ENCODE results near the gene SCN8A. TPM values are rescaled to one million over a fixed set of nuclear protein-coding genes. Genes with fewer than 3 reads are reported as not detected.

The SCN8A gene
- total and polyA plus RNA-seq, 12 donors, result 0.01 to 1.6 (median 0.35) TPM; not detected in 1

DNA sequence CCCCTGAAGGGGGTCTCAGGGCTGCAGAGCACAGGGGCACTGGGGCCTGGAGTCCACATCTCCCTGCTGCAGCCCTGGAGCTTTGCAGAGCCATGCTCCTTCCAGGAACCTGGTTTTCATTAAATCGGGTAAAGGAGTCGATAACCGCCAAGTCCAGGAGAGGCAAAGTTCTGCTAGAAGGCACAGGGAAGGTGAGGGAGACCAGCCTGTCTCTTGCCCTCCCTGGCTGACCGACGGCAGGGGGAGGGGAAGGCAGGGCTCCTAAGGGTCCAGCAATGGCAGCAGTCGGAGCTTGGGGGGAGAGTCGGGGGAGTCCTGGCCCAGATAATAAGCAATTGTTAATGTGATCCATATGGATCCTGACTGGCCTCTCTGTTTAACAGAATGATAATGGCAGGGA, 254.4 kb downstream of the SCN8A start:
- H3K36me3 ChIP-seq, result no peaks in the 10 kb centered on the region
- ATAC-seq (no peak), DNase-seq (no peak)
- no peak overlapping the region for H3K27ac ChIP-seq
- TF ChIP-seq, protein P1, sequence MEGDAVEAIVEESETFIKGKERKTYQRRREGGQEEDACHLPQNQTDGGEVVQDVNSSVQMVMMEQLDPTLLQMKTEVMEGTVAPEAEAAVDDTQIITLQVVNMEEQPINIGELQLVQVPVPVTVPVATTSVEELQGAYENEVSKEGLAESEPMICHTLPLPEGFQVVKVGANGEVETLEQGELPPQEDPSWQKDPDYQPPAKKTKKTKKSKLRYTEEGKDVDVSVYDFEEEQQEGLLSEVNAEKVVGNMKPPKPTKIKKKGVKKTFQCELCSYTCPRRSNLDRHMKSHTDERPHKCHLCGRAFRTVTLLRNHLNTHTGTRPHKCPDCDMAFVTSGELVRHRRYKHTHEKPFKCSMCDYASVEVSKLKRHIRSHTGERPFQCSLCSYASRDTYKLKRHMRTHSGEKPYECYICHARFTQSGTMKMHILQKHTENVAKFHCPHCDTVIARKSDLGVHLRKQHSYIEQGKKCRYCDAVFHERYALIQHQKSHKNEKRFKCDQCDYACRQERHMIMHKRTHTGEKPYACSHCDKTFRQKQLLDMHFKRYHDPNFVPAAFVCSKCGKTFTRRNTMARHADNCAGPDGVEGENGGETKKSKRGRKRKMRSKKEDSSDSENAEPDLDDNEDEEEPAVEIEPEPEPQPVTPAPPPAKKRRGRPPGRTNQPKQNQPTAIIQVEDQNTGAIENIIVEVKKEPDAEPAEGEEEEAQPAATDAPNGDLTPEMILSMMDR (IDR thresholded peaks at IDR 0.05), result no peak
- intact Hi-C loops (cut with DNase I), result no loop called here
- H3K4me3 ChIP-seq, result no peak overlapping the region
- peaks cover 7 to 39% (median 27%) of the 10 kb centered on the region in 9 donors for H3K4me1 ChIP-seq
- H3K27me3 ChIP-seq, result peaks cover 9 to 73% (median 57%) of the 10 kb centered on the region in 7 donors
- no peaks in the 10 kb centered on the region for H3K9me3 ChIP-seq
- WGBS, 2 donors, result 78 to 82% methylated on average over 7 of the region's 7 CpGs

DNA sequence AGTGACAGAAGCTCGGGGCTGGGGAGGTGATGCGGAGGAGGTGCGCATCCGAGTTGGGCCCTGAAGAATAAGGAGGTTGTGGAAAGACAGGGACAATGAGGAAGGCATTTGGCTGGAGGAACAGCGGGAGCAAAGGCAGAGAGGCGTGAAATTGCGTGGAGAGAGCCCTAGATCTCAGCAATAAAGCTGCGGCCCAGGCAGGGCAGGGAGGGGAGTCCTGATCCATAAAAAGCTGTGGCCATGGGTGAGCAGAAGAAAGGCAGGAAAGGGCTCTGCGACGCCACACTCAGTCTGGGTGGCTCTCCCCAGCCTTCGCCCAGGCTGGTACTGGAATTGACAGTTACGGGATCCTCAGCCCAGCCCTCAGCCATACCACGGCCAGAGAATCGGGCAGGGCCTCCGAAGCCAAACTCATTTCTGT, 255.2 kb downstream of the SCN8A start:
- ATAC-seq (no peak), DNase-seq (no peak)
- TF ChIP-seq, protein P1 (IDR thresholded peaks at IDR 0.05), result no peak
- peaks cover 9 to 73% (median 57%) of the 10 kb centered on the region in 7 donors for H3K27me3 ChIP-seq
- H3K36me3 ChIP-seq, result no peaks in the 10 kb centered on the region
- intact Hi-C loops (cut with DNase I), result no loop called here
- peak overlapping the region in 5 of 10 donors; percentile 63 to 72 (median 67) for H3K4me3 ChIP-seq
- H3K9me3 ChIP-seq, result no peaks in the 10 kb centered on the region
- peaks cover 9 to 47% (median 35%) of the 10 kb centered on the region in 9 donors for H3K4me1 ChIP-seq
- WGBS, 2 donors, result 85 to 87% methylated on average over 15 of the region's 15 CpGs
- H3K27ac ChIP-seq, result peak overlapping the region in 7 of 10 donors; percentile 34 to 87 (median 80)

DNA sequence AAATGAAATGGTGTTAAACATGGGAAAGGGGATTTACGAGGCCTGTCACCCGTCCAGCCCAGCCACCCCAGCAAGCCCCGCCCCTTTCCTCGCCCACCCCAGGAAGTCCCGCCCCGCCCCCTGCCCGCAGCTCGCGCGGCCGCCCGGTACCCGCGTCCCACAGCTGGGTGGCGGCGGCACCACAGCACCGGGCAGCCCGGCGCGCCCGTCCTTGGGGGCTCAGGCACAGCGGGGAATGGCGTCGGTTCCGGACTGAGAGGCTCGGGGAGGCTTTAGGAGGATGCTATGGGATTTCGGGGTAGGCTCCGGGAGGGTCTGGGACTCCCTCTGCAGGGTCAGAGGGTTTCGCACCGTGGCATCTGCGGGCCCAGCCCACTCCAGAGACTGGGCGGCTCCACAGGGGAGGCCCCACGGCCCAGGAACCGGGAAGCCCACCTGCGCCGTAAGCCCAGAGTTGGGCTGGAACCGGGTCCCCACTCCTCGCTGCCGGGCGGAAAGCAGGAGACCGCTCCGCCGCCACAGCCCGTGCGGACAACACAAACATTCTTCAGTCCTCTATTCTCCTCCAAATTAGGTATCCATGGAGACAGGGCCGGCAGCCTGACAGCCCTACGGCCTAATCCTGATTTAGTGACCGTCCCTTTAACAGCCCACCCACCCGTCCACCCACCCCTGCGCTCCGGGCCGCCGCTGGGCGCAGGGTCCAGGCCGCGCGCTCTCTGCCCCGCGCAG, 256.0 kb downstream of the SCN8A start:
- Histone ChIP-seq H3K36me3 (no peaks in the 10 kb centered on the region), H3K4me1 (peaks cover 9 to 55% (median 41%) of the 10 kb centered on the region in 9 donors), H3K27ac (peak overlapping the region in 9 of 10 donors; percentile 60 to 87 (median 81)), H3K27me3 (peaks cover 9 to 73% (median 55%) of the 10 kb centered on the region in 7 donors), H3K4me3 (peak overlapping the region; percentile 43 to 72 (median 64)), H3K9me3 (no peaks in the 10 kb centered on the region)
- WGBS, 2 donors, result 1% methylated on average over 59 of the region's 59 CpGs
- ATAC-seq (peak; percentile 36 to 71 (median 53)), DNase-seq (peak; percentile 64 to 70)
- intact Hi-C loops (cut with DNase I), result no loop called here
- TF ChIP-seq, protein P1 (IDR thresholded peaks at IDR 0.05), result peak in 3 of 9 donors; percentile 15 to 25 (median 22)

DNA sequence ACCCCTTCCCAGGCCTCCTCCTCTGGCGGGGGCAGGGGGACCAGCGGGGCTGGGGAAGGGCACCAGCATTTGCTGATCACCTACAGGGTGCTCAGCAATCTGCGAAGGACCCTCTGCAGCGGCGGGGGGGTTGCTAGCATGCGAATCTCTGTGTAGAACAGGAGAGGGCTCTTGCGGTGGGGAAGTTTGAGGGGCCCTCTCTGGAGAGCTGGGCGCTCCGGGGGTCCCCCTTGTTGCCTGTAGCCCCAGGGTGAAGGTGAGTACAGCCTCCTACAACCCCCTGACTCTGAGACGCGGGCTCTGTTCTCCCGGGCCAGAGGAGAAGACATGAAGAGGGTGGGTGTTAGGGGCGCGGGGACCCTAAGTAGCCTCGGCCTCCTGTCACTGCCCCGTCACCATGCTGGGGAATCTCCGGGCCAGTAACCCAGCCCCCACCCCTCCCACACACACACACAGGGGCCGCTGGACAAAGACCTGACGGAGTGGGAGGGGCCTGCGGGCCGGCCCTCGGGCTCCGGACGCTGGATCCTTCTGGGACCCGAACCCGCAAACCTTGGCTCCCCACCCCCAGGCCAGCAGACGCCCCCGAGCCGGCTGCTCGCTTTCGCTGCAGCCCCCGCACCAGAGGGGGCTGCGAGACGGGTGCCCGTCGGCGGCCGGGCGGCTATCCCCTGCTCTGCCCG, 256.8 kb downstream of the SCN8A start:
- Histone ChIP-seq H3K9me3 (no peaks in the 10 kb centered on the region), H3K36me3 (no peaks in the 10 kb centered on the region), H3K27ac (peak overlapping the region; percentile 29 to 87 (median 80)), H3K4me3 (peak overlapping the region; percentile 43 to 72 (median 64)), H3K27me3 (peaks cover 9 to 69% (median 49%) of the 10 kb centered on the region in 7 donors), H3K4me1 (peaks cover 9 to 58% (median 45%) of the 10 kb centered on the region in 9 donors)
- 0 to 1% methylated on average over 38 to 40 of the region's 40 CpGs for WGBS, 2 donors
- ATAC-seq (peak; percentile 19 to 61 (median 44)), DNase-seq (peak; percentile 46)
- TF ChIP-seq, protein P1 (IDR thresholded peaks at IDR 0.05), result no peak
- intact Hi-C loops (cut with DNase I), result no loop called here

Data from heart right ventricle (tissue), 16 donors.